Measurements from ENCODE around the gene MTRF1.

MTRF1 gene

GRCh38 chr13:41294914-41295313 lies 31.5 kb upstream of the MTRF1 start:
- TF ChIP-seq, protein P1, sequence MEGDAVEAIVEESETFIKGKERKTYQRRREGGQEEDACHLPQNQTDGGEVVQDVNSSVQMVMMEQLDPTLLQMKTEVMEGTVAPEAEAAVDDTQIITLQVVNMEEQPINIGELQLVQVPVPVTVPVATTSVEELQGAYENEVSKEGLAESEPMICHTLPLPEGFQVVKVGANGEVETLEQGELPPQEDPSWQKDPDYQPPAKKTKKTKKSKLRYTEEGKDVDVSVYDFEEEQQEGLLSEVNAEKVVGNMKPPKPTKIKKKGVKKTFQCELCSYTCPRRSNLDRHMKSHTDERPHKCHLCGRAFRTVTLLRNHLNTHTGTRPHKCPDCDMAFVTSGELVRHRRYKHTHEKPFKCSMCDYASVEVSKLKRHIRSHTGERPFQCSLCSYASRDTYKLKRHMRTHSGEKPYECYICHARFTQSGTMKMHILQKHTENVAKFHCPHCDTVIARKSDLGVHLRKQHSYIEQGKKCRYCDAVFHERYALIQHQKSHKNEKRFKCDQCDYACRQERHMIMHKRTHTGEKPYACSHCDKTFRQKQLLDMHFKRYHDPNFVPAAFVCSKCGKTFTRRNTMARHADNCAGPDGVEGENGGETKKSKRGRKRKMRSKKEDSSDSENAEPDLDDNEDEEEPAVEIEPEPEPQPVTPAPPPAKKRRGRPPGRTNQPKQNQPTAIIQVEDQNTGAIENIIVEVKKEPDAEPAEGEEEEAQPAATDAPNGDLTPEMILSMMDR (IDR thresholded peaks at IDR 0.05; ENCODE audit: borderline replicate concordance, control extremely low read depth, extremely low read depth, insufficient read depth, missing control alignments): no peak
- no peak for DNase-seq (ENCODE audit: low spot score)
- in situ Hi-C loops (cut with MboI; ENCODE audit: low sequenced_read_pairs, unreplicated experiment): no loop called here

- in situ Hi-C loops (cut with MboI; ENCODE audit: low sequenced_read_pairs, unreplicated experiment): no loop called here
- no peak for DNase-seq (ENCODE audit: low spot score)
Measured at GRCh38 chr13:41293272-41293671, 29.9 kb upstream of the MTRF1 start.

GRCh38 chr13:41291246-41291645 lies 27.9 kb upstream of the MTRF1 start:
- DNase-seq (ENCODE audit: low spot score): no peak
- TF ChIP-seq, protein P1 (IDR thresholded peaks at IDR 0.05; ENCODE audit: borderline replicate concordance, control extremely low read depth, extremely low read depth, insufficient read depth, missing control alignments): no peak
- in situ Hi-C loops (cut with MboI; ENCODE audit: low sequenced_read_pairs, unreplicated experiment): no loop called here

More at GRCh38 chr13:41293272-41293671, 29.9 kb upstream of the MTRF1 start:
- TF ChIP-seq, protein P1 (IDR thresholded peaks at IDR 0.05; ENCODE audit: borderline replicate concordance, control extremely low read depth, extremely low read depth, insufficient read depth, missing control alignments): no peak

DNA sequence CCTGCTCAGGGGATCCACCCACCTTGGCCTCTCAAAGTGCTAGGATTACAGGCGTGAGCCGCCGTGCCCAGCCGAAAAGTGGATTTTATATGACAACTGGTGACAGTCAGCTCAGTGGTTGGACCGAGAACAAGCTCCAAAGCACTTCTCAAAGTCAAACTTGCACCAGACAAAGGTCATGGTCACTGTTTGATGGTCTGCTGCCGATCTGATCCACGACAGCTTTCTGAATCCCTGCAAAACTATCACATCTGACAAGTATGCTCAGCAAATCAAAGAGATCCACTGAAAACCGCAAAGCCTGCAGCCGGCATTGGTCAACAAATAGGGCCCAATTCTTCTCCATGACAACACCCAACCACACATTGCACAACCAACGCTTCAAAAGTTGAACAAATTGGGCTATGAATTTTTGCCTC lies 26.1 kb upstream of the MTRF1 start:
- no peak for DNase-seq (ENCODE audit: low spot score)
- in situ Hi-C loops (cut with MboI; ENCODE audit: low sequenced_read_pairs, unreplicated experiment): no loop called here
- TF ChIP-seq, protein P1 (IDR thresholded peaks at IDR 0.05; ENCODE audit: borderline replicate concordance, control extremely low read depth, extremely low read depth, insufficient read depth, missing control alignments): no peak

DNA sequence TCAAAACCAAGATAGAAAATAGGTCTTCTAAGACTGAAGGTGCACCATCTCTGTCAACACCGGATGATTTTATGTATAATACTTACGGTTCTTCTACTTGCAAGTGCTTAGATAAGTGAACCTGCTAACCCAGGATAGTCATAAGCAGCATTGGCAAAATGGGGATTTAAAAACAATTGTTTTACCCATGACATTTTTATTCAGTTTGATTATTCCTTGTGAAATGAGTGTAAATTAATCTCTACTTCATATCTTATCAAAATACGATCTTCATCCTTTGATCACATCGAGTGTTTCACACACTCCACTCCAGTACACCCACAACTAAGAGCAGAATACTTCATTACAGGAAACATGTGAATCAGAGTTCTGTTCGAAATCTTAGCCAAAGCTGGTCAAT lies 23.0 kb upstream of the MTRF1 start:
- in situ Hi-C loops (cut with MboI; ENCODE audit: low sequenced_read_pairs, unreplicated experiment): no loop called here
- no peak for DNase-seq (ENCODE audit: low spot score)
- TF ChIP-seq, protein P1 (IDR thresholded peaks at IDR 0.05; ENCODE audit: borderline replicate concordance, control extremely low read depth, extremely low read depth, insufficient read depth, missing control alignments): no peak

DNA sequence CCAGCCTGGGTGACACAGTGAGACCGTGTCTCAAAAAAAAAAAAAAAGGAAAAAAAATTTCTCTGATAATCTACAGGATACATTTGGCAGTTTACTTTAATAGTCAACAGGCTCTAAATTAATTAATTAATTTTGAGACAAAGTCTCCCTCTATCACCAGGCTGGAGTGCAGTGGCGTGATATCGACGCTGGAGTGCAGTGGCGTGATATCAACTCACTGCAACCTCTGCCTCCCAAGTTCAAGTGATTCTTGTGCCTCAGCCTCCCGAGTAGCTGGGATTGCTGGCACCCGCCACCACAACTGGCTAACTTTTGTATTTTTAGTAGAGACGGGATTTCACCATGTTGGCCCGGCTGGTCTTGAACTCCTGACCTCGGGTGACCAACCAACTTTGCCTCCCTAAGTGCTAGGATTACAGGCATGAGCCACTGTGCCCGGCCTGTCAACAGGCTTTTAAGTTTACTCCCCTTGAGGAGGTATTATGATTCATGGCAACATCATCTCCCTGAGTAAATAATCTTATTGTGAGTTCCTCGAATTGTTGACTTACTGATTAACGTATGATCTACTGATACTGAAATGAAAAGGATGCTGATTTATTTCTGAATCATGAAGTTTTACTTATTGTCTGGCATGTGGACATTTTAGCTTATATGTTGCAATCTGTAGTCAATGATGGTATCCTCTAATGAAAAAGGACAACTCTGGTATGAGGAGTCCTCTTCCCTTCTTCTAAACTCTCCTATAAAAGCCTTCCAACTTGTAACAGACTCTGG lies 21.3 kb upstream of the MTRF1 start:
- TF ChIP-seq, protein P1 (IDR thresholded peaks at IDR 0.05; ENCODE audit: borderline replicate concordance, control extremely low read depth, extremely low read depth, insufficient read depth, missing control alignments): no peak
- no peak for DNase-seq (ENCODE audit: low spot score)
- in situ Hi-C loops (cut with MboI; ENCODE audit: low sequenced_read_pairs, unreplicated experiment): no loop called here

All from GM13976 (cell line).